GM12878 (cell line): ENCODE data around the gene GRIN2A. TPM values are rescaled to one million over a fixed set of nuclear protein-coding genes. Genes with fewer than 3 reads are reported as not detected.

Source experiments
- BMI1 ChIP-seq: fragments of 450-650 bp; IDR thresholded peaks from 2 replicates; pipeline ENCODE4 v1.6.1; 2016; ENCODE audit warnings: mild to moderate bottlenecking, moderate library complexity, borderline replicate concordance
- CHD1 ChIP-seq: IDR thresholded peaks from 2 replicates; pipeline ENCODE4 v1.6.1; 2012; ENCODE audit warnings: low read depth, low read length, improper control_type of control experiment
- CREB1 ChIP-seq: IDR thresholded peaks from 2 replicates; pipeline ENCODE4 v1.6.1; 2012; ENCODE audit warnings: low read depth, mild to moderate bottlenecking, inconsistent platforms
- CTCF ChIP-seq, 3 experiments: IDR thresholded peaks in 2 of 3; conservative IDR thresholded peaks in 1 of 3; 2 replicates each; pipeline ENCODE4 v1.5.1; 2011; ENCODE audit warnings: low read depth in 3 of 3, low read length in 3 of 3, mild to moderate bottlenecking in 3 of 3, control low read depth in 2 of 3, moderate library complexity in 2 of 3, inconsistent platforms in 1 of 3, mixed read lengths in 1 of 3; ENCODE audit not compliant: control insufficient read depth in 2 of 3, insufficient read depth in 1 of 3; ENCODE audit errors: extremely low read depth in 1 of 3
- HDAC6 ChIP-seq: fragments of 200-600 bp; sonication (generic); IDR thresholded peaks from one replicate; pipeline ENCODE4 v1.8.0; 2017; ENCODE audit warnings: antibody characterized with exemption; ENCODE audit not compliant: unreplicated experiment
- JUNB ChIP-seq: IDR thresholded peaks from 2 replicates; pipeline ENCODE4 v1.6.1; 2016; ENCODE audit warnings: antibody characterized with exemption, mild to moderate bottlenecking
- polyA plus RNA-seq, 11 experiments: library from polyadenylated mRNA; depleted of rRNA in 4 of 11; unstranded in 6 of 11; stranded (reverse) in 5 of 11; fragments of >200 nt; fragmentation: Nextera tagmentation in 4 of 11; fragmentation: Illumina TruSeq in 1 of 11; extraction: Ambion mirVana in 4 of 11; extraction: Trizol in 1 of 11; gene quantifications; 1 replicate in 1 of 11; 2 replicates in 10 of 11; pipeline versions ENCODE4 v1.2.1 to v1.2.3, GENCODE V29; 2011 to 2016; ENCODE audit warnings: inconsistent platforms in 2 of 11, missing spikeins in 2 of 11, low read depth in 1 of 11
- total RNA-seq, 4 experiments: library from RNA; depleted of rRNA in 3 of 4; stranded (reverse); fragments of >200 nt in 3 of 4; fragmentation: Illumina TruSeq in 1 of 4; extraction: Trizol in 1 of 4; gene quantifications; 2 replicates each; pipeline versions ENCODE4 v1.2.1 to v1.2.3, GENCODE V29; 2013 to 2021
- TF ChIP-seq, protein P1 (sequence below): IDR thresholded peaks from 2 replicates; pipeline ENCODE4 v1.6.1; 2012; ENCODE audit warnings: improper control_type of control experiment, low read depth, low read length; ENCODE audit not compliant: insufficient replicate concordance

The GRIN2A gene
- total and polyA plus RNA-seq, 10 of the 15 experiments (the other 5 are each of a cell fraction or from before 2014, with no cell fraction given), result 2.4 to 13.3 (median 7.3) TPM

DNA sequence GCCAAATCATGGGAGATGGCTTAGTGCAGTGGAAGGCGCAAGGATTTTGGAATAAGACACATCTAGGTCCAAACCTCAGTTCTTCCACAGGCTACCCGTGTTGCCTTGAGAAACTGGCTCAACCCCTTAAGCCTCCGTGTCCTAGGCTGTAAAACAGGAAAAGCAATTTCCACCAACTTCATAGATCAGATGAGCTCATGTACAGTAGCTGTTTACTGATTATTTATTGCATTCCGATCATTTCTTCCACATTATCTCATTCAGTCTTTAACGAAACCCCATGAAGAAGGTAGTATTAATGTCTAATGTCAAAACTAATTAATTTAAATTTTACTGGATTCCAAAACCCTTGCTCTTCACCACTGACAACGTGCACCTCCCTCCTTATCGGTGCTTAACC, 231.6 kb downstream of the GRIN2A start (continued):
- no peak for TF ChIP-seq CTCF (IDR thresholded peaks at IDR 0.05 in 2 of 3, conservative IDR thresholded peaks at IDR 0.05 in 1 of 3; ENCODE audit: control insufficient read depth in 2 of 3, extremely low read depth in 1 of 3, insufficient read depth in 1 of 3, low read depth in 3 of 3, low read length in 3 of 3)
- no peak for TF ChIP-seq CHD1
- no peak for TF ChIP-seq BMI1
- TF ChIP-seq, protein P1, sequence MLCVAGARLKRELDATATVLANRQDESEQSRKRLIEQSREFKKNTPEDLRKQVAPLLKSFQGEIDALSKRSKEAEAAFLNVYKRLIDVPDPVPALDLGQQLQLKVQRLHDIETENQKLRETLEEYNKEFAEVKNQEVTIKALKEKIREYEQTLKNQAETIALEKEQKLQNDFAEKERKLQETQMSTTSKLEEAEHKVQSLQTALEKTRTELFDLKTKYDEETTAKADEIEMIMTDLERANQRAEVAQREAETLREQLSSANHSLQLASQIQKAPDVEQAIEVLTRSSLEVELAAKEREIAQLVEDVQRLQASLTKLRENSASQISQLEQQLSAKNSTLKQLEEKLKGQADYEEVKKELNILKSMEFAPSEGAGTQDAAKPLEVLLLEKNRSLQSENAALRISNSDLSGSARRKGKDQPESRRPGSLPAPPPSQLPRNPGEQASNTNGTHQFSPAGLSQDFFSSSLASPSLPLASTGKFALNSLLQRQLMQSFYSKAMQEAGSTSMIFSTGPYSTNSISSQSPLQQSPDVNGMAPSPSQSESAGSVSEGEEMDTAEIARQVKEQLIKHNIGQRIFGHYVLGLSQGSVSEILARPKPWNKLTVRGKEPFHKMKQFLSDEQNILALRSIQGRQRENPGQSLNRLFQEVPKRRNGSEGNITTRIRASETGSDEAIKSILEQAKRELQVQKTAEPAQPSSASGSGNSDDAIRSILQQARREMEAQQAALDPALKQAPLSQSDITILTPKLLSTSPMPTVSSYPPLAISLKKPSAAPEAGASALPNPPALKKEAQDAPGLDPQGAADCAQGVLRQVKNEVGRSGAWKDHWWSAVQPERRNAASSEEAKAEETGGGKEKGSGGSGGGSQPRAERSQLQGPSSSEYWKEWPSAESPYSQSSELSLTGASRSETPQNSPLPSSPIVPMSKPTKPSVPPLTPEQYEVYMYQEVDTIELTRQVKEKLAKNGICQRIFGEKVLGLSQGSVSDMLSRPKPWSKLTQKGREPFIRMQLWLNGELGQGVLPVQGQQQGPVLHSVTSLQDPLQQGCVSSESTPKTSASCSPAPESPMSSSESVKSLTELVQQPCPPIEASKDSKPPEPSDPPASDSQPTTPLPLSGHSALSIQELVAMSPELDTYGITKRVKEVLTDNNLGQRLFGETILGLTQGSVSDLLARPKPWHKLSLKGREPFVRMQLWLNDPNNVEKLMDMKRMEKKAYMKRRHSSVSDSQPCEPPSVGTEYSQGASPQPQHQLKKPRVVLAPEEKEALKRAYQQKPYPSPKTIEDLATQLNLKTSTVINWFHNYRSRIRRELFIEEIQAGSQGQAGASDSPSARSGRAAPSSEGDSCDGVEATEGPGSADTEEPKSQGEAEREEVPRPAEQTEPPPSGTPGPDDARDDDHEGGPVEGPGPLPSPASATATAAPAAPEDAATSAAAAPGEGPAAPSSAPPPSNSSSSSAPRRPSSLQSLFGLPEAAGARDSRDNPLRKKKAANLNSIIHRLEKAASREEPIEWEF, result no peak
- no peak for TF ChIP-seq CREB1
- TF ChIP-seq JUNB, result no peak
- no peak for TF ChIP-seq HDAC6
- TF ChIP-seq, all 136 proteins: peak for 0
